Neural cell (in vitro differentiated cells): Measurements from ENCODE around the gene GRAMD1B. TPM values are rescaled to one million over a fixed set of nuclear protein-coding genes. Genes with fewer than 3 reads are reported as not detected.

Experiments
- H2AFZ ChIP-seq: fragments of 200-600, 300-800 bp; sonication (generic), shearing (Covaris generic); 2 replicates; pipeline ENCODE4 v1.6.0; 2014; ENCODE audit warnings: low read depth, mild to moderate bottlenecking, antibody characterized with exemption, low read length, moderate library complexity
- H3F3A ChIP-seq: fragments of 200-600 bp; shearing (Covaris generic); 2 replicates; pipeline ENCODE4 v1.6.1; 2016; ENCODE audit warnings: mild to moderate bottlenecking, moderate library complexity, mixed read lengths, antibody characterized with exemption, low read length; ENCODE audit not compliant: insufficient read depth, poor library complexity, severe bottlenecking
- H3K27ac ChIP-seq: fragments of 200-600, 300-800 bp; sonication (generic), shearing (Covaris generic); 2 replicates; pipeline ENCODE4 v1.5.1; 2014; ENCODE audit warnings: mild to moderate bottlenecking, low read length, moderate library complexity
- H3K27me3 ChIP-seq: fragments of 300-800, 200-600 bp; sonication (generic), shearing (Covaris generic); 2 replicates; pipeline ENCODE4 v1.6.0; 2014; ENCODE audit warnings: mild to moderate bottlenecking, low read depth, low read length, moderate library complexity; ENCODE audit not compliant: insufficient read depth
- H3K36me3 ChIP-seq: fragments of 300-800, 200-600 bp; sonication (generic), shearing (Covaris generic); 2 replicates; pipeline ENCODE4 v1.5.1; 2014; ENCODE audit warnings: mild to moderate bottlenecking, antibody characterized with exemption, low read length, moderate library complexity; ENCODE audit not compliant: insufficient read depth
- H3K4me2 ChIP-seq: fragments of 300-800, 200-600 bp; sonication (generic), shearing (Covaris generic); 2 replicates; pipeline ENCODE4 v1.6.0; 2014; ENCODE audit warnings: mild to moderate bottlenecking, low read length
- H3K4me3 ChIP-seq: fragments of 300-800, 200-600 bp; sonication (generic), shearing (Covaris generic); 2 replicates; pipeline ENCODE4 v1.5.1; 2014; ENCODE audit warnings: mild to moderate bottlenecking, low read length, moderate library complexity
- H3K79me2 ChIP-seq: fragments of 200-600 bp; shearing (Covaris generic); replicated peaks from 2 replicates; pipeline ENCODE4 v1.6.0; 2014; ENCODE audit warnings: mild to moderate bottlenecking, low read length, moderate library complexity; ENCODE audit not compliant: insufficient read depth
- H3K9ac ChIP-seq: fragments of 300-800, 200-600 bp; sonication (generic), shearing (Covaris generic); 2 replicates; pipeline ENCODE4 v1.6.1; 2016; ENCODE audit warnings: mild to moderate bottlenecking, low read length, mixed read lengths
- H3K9me2 ChIP-seq: fragments of 200-600 bp; shearing (Covaris generic); 2 replicates; pipeline ENCODE4 v1.6.1; 2016; ENCODE audit warnings: mild to moderate bottlenecking, low read length, mixed read lengths; ENCODE audit not compliant: insufficient read depth
- H3K9me3 ChIP-seq: fragments of 200-600, 300-800 bp; sonication (generic), shearing (Covaris generic); 2 replicates; pipeline ENCODE4 v1.6.1; 2016; ENCODE audit warnings: mild to moderate bottlenecking, mixed run types, low read length, moderate library complexity, mixed read lengths
- H4K20me1 ChIP-seq: fragments of 200-600 bp; shearing (Covaris generic); 2 replicates; pipeline ENCODE4 v1.6.1; 2016; ENCODE audit warnings: mild to moderate bottlenecking, mixed run types; ENCODE audit not compliant: insufficient read depth
- EP300 ChIP-seq: fragments of 450-650 bp; conservative IDR thresholded peaks from 2 replicates; pipeline ENCODE4 v1.6.1; 2014; ENCODE audit warnings: antibody characterized with exemption, mild to moderate bottlenecking, moderate library complexity; ENCODE audit not compliant: poor library complexity, severe bottlenecking
- EZH2 ChIP-seq: fragments of 200-600, 300-800 bp; shearing (Covaris generic), sonication (generic); IDR thresholded peaks from 2 replicates; pipeline ENCODE4 v1.6.1; 2014; ENCODE audit warnings: antibody characterized with exemption, low read length, borderline replicate concordance, mild to moderate bottlenecking; ENCODE audit not compliant: insufficient read depth, poor library complexity, severe bottlenecking
- MXI1 ChIP-seq: fragments of 450-650 bp; conservative IDR thresholded peaks from 2 replicates; pipeline ENCODE4 v1.6.1; 2014; ENCODE audit warnings: antibody characterized with exemption, mild to moderate bottlenecking; ENCODE audit not compliant: poor library complexity, severe bottlenecking
- POLR2AphosphoS5 ChIP-seq: IDR thresholded peaks from 2 replicates; pipeline ENCODE4 v1.6.1; 2012
- RAD21 ChIP-seq: fragments of 450-650 bp; conservative IDR thresholded peaks from 2 replicates; pipeline ENCODE4 v1.6.1; 2014; ENCODE audit warnings: antibody characterized with exemption, mild to moderate bottlenecking, moderate library complexity
- SMC3 ChIP-seq: fragments of 450-650 bp; conservative IDR thresholded peaks from 2 replicates; pipeline ENCODE4 v1.6.1; 2014; ENCODE audit warnings: antibody characterized with exemption, mild to moderate bottlenecking, moderate library complexity; ENCODE audit not compliant: poor library complexity
- TAF1 ChIP-seq: IDR thresholded peaks from 2 replicates; pipeline ENCODE4 v1.6.1; 2012; ENCODE audit warnings: low read depth
- polyA plus RNA-seq: library from polyadenylated mRNA; depleted of rRNA; stranded (reverse); fragments of >200 nt; gene quantifications from 2 replicates; pipeline ENCODE4 v1.2.3, GENCODE V29; 2014
- TF ChIP-seq, protein P1 (sequence below): IDR thresholded peaks from 2 replicates; pipeline ENCODE4 v1.6.1; 2012; ENCODE audit warnings: borderline replicate concordance
- TF ChIP-seq, protein P2 (sequence below): fragments of 450-650 bp; IDR thresholded peaks from 2 replicates; pipeline ENCODE4 v1.5.1; 2014; ENCODE audit warnings: antibody characterized with exemption, mild to moderate bottlenecking, moderate library complexity; ENCODE audit not compliant: poor library complexity, severe bottlenecking

GRAMD1B gene
- polyA plus RNA-seq, 1 donor from 2014 or later: 1.5 TPM

DNA sequence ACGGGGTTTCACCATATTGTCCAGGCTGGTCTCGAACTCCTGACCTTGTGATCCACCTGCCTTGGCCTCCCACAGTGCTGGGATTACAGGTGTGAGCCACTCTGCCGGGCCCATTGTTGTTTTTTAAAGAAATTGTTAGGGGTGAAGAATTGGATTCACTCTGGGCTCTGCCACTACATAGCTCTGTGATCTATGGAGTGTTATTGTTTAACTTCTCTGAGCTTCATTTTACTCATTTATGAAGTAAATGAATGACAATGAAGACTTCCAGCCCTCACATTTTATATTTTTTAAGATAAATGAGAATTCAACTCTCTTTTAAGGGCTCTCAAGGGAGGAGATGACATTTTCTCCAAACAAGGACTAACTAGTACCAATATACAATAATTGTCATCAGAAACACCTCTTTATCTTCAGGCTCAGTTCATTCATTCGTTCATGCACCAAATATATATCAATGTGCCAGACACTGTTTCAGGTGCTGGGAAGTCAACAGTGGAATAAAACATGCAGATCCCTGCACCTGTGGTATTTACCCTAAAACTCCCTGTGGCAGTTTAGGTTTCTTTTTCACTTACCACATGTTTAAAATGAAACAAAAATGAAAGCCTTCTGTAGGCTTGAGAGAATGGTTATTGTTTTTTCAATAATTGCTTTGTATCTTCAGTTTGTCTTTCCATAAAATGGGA is 23.5 kb upstream of the GRAMD1B start:
- no peak for TF ChIP-seq EP300
- no peak for TF ChIP-seq SMC3
- TF ChIP-seq POLR2AphosphoS5: no peak
- Histone ChIP-seq H3K36me3 (no peaks in the 10 kb centered on the region), H2AFZ (no peak overlapping the region), H3K9me2 (no peaks in the 10 kb centered on the region), H3F3A (no peaks in the 10 kb centered on the region), H3K4me2 (no peak overlapping the region), H3K79me2 (no peaks in the 10 kb centered on the region), H4K20me1 (no peaks in the 10 kb centered on the region), H3K4me3 (no peak overlapping the region), H3K27ac (no peak overlapping the region), H3K9ac (no peak overlapping the region), H3K9me3 (no peaks in the 10 kb centered on the region), H3K27me3 (no peaks in the 10 kb centered on the region)

DNA sequence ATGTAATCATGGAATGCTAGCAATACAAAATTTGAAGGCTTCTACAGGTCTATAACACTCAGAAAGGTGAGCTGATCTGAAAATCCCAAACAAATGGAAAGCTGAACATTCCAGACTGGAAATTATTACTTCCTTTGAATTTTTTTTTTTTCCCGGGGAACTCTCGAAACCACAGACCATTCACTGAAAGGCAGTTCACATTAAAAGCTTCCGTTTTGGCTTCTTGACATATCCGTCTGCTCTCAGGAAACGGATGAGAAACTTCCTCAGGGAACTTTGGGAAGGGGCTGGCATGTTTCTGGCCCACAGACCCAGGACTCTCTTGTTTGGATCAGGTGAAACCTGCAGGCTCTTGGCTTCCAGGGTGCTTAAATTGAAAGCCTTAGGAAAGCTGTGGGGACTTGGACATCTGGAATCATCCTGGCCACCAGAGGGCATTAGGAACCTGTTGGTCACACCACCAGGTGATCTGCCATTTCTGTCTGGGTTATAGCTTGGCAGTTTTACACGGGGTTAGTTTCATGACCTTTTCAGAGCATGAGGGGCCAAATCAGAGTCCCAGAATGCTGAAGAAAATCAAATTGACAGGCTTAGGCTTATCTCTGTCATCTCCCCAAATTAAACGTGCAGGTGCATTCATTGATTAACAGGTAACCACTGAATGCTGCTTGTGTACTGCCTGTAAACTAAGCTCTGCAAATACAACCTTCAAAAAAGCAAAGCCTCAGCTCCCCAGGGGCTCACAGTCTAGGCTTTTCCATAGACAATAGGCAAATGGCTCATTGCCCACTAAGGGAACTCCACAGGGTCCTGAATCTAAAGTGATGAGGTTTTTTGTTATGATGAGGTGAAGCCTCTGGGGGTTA is 22.7 kb upstream of the GRAMD1B start:
- H3K4me2 ChIP-seq: no peak overlapping the region
- TF ChIP-seq POLR2AphosphoS5: no peak
- TF ChIP-seq EP300: no peak
- TF ChIP-seq SMC3: peak; percentile 61
- TF ChIP-seq, protein P1, sequence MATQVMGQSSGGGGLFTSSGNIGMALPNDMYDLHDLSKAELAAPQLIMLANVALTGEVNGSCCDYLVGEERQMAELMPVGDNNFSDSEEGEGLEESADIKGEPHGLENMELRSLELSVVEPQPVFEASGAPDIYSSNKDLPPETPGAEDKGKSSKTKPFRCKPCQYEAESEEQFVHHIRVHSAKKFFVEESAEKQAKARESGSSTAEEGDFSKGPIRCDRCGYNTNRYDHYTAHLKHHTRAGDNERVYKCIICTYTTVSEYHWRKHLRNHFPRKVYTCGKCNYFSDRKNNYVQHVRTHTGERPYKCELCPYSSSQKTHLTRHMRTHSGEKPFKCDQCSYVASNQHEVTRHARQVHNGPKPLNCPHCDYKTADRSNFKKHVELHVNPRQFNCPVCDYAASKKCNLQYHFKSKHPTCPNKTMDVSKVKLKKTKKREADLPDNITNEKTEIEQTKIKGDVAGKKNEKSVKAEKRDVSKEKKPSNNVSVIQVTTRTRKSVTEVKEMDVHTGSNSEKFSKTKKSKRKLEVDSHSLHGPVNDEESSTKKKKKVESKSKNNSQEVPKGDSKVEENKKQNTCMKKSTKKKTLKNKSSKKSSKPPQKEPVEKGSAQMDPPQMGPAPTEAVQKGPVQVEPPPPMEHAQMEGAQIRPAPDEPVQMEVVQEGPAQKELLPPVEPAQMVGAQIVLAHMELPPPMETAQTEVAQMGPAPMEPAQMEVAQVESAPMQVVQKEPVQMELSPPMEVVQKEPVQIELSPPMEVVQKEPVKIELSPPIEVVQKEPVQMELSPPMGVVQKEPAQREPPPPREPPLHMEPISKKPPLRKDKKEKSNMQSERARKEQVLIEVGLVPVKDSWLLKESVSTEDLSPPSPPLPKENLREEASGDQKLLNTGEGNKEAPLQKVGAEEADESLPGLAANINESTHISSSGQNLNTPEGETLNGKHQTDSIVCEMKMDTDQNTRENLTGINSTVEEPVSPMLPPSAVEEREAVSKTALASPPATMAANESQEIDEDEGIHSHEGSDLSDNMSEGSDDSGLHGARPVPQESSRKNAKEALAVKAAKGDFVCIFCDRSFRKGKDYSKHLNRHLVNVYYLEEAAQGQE: no peak
- peak; percentile 53 for TF ChIP-seq RAD21
- no peak for TF ChIP-seq MXI1
- no peak for TF ChIP-seq TAF1
- TF ChIP-seq EZH2: no peak
- TF ChIP-seq, protein P2, sequence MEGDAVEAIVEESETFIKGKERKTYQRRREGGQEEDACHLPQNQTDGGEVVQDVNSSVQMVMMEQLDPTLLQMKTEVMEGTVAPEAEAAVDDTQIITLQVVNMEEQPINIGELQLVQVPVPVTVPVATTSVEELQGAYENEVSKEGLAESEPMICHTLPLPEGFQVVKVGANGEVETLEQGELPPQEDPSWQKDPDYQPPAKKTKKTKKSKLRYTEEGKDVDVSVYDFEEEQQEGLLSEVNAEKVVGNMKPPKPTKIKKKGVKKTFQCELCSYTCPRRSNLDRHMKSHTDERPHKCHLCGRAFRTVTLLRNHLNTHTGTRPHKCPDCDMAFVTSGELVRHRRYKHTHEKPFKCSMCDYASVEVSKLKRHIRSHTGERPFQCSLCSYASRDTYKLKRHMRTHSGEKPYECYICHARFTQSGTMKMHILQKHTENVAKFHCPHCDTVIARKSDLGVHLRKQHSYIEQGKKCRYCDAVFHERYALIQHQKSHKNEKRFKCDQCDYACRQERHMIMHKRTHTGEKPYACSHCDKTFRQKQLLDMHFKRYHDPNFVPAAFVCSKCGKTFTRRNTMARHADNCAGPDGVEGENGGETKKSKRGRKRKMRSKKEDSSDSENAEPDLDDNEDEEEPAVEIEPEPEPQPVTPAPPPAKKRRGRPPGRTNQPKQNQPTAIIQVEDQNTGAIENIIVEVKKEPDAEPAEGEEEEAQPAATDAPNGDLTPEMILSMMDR: peak; percentile 59

More for the DNA sequence above, 22.7 kb upstream of the GRAMD1B start:
- H3K9me2 ChIP-seq: no peaks in the 10 kb centered on the region
- no peak overlapping the region for H3K4me3 ChIP-seq
- no peak overlapping the region for H3K27ac ChIP-seq
- no peaks in the 10 kb centered on the region for H3K9me3 ChIP-seq
- H3K9ac ChIP-seq: no peak overlapping the region
- no peaks in the 10 kb centered on the region for H3K79me2 ChIP-seq
- H4K20me1 ChIP-seq: no peaks in the 10 kb centered on the region
- no peaks in the 10 kb centered on the region for H3K27me3 ChIP-seq
- no peak overlapping the region for H2AFZ ChIP-seq
- no peaks in the 10 kb centered on the region for H3F3A ChIP-seq
- no peaks in the 10 kb centered on the region for H3K36me3 ChIP-seq
